ENCODE measurements around the gene OOEP. TPM values are rescaled to one million over a fixed set of nuclear protein-coding genes. Genes with fewer than 3 reads are reported as not detected.
"Not testable (repeated sequence)": the region's sequence is repeated elsewhere in the genome, so short reads cannot be mapped to it uniquely, and the experiment has no call there.

The OOEP gene
- total and polyA plus RNA-seq, 7 donors, result 0.23 to 0.60 TPM; not detected in 5

DNA sequence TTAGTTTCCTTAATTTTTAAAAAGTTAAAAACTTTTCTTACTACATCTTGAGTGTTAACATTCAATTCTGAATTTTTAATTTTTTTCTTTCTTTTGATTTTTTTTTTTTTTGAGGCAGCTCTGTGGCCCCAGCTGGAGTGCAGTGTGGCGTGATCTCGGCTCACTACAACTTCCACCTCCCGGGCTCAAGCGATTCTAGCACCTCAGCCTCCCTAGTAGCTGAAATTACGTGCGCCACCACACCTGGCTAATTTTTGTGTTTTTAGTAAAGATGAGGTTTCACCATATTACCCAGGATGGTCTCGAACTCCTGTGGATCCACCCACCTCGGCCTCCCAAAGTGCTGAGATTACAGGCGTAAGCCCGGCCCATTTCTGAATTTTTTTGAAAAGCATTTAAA lies 26.2 kb upstream of the OOEP start:
- no peak for DNase-seq
- no peaks in the 10 kb centered on the region for H3K9me3 ChIP-seq
- H3K4me3 ChIP-seq, result no peak overlapping the region
- H3K36me3 ChIP-seq, result no peaks in the 10 kb centered on the region
- H3K27ac ChIP-seq, result no peak overlapping the region
- WGBS, 2 donors, result 96% methylated on average over 10 of the region's 10 CpGs
- no peaks in the 10 kb centered on the region for H3K4me1 ChIP-seq
- no peak for TF ChIP-seq EP300 (IDR thresholded peaks at IDR 0.05)
- TF ChIP-seq, protein P1, sequence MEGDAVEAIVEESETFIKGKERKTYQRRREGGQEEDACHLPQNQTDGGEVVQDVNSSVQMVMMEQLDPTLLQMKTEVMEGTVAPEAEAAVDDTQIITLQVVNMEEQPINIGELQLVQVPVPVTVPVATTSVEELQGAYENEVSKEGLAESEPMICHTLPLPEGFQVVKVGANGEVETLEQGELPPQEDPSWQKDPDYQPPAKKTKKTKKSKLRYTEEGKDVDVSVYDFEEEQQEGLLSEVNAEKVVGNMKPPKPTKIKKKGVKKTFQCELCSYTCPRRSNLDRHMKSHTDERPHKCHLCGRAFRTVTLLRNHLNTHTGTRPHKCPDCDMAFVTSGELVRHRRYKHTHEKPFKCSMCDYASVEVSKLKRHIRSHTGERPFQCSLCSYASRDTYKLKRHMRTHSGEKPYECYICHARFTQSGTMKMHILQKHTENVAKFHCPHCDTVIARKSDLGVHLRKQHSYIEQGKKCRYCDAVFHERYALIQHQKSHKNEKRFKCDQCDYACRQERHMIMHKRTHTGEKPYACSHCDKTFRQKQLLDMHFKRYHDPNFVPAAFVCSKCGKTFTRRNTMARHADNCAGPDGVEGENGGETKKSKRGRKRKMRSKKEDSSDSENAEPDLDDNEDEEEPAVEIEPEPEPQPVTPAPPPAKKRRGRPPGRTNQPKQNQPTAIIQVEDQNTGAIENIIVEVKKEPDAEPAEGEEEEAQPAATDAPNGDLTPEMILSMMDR (IDR thresholded peaks at IDR 0.05), result no peak
- no peak for TF ChIP-seq POLR2A (IDR thresholded peaks at IDR 0.05)
- no peak for TF ChIP-seq POLR2AphosphoS5 (IDR thresholded peaks at IDR 0.05)
- H3K27me3 ChIP-seq, result no peaks in the 10 kb centered on the region
- intact Hi-C loops (cut with DNase I), result no loop called here

- 75 to 88% methylated on average over 54 of the region's 54 CpGs for WGBS, 2 donors
- TF ChIP-seq, protein P1 (IDR thresholded peaks at IDR 0.05), result no peak
- TF ChIP-seq POLR2A (IDR thresholded peaks at IDR 0.05) (no peak), EP300 (IDR thresholded peaks at IDR 0.05) (no peak), POLR2AphosphoS5 (IDR thresholded peaks at IDR 0.05) (no peak)
- H3K36me3 ChIP-seq, result no peaks in the 10 kb centered on the region
- peak within 1 kb of the TSS in 3 of 4 donors; percentile 36 to 64 (median 60) for H3K27ac ChIP-seq
- no peaks in the 10 kb centered on the region for H3K9me3 ChIP-seq
- peak; percentile 80 for DNase-seq
- H3K4me1 ChIP-seq, result no peaks in the 10 kb centered on the region
- no peaks in the 10 kb centered on the region for H3K27me3 ChIP-seq
- intact Hi-C loops (cut with DNase I), result no loop called here
- peak within 1 kb of the TSS in 2 of 4 donors; percentile 22 to 36 for H3K4me3 ChIP-seq
Observed at GRCh38 chr6:73394577-73395354, 25.1 kb upstream of the OOEP start, which contains the start of gene DDX43. Gene DDX43, plus strand, starts transcription at chr6:73394828. Its CDS starts 78 bp downstream, at chr6:73394906.

DNA sequence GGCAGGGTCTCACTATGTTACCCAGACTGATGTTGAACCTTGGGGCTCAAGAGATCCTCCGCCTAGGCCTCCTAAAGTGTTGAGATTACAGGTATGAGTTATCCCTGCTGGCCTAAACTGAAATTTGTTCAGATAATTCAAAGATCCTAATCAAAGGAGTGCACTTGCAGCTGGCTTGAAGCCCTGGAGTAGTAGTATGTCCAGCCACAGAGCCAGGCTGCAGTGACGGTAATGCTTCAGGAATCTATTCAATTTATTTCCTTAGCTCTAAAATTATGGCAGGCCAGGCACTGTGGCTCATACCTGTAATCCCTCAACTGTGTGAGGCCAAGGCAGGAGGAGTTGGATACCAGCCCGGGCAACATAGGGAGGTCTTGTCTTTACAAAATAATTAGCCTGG lies 23.6 kb upstream of the OOEP start:
- no peaks in the 10 kb centered on the region for H3K27me3 ChIP-seq
- 94% methylated on average over 3 of the region's 3 CpGs for WGBS, 2 donors
- no peaks in the 10 kb centered on the region for H3K36me3 ChIP-seq
- intact Hi-C loops (cut with DNase I), result no loop called here
- no peak overlapping the region for H3K4me3 ChIP-seq
- no peak for DNase-seq
- H3K4me1 ChIP-seq, result peaks cover 0 to 11% (median 2%) of the 10 kb centered on the region in 4 donors
- TF ChIP-seq POLR2AphosphoS5 (IDR thresholded peaks at IDR 0.05), result no peak
- TF ChIP-seq, protein P1 (IDR thresholded peaks at IDR 0.05), result no peak
- TF ChIP-seq EP300 (IDR thresholded peaks at IDR 0.05), result no peak
- no peak for TF ChIP-seq POLR2A (IDR thresholded peaks at IDR 0.05)
- no peak overlapping the region for H3K27ac ChIP-seq
- no peaks in the 10 kb centered on the region for H3K9me3 ChIP-seq

DNA sequence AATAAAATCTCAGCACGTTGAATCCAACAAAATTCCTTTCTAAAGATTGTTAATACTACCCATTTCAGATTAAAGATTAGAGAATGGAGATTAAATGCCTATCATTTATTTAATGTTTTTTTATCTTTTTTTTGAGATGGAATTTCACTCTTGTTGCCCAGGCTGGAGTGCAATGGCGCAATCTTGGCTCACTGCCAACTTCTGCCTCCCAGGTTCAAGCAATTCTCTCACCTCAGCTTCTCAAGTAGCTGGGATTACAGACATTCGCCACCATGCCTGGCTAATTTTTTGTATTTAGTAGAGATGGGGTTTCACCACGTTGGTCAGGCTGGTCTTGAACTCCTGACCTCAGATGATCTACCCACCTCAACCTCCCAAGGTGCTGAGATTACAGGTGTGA lies 22.5 kb upstream of the OOEP start:
- H3K27ac ChIP-seq; H3K9me3 ChIP-seq; H3K36me3 ChIP-seq; DNase-seq; intact Hi-C loops (cut with DNase I); H3K4me3 ChIP-seq; H3K27me3 ChIP-seq: not testable (repeated sequence)
- 68 to 89% methylated on average over 4 of the region's 4 CpGs for WGBS, 2 donors
- peaks cover 0 to 11% (median 2%) of the 10 kb centered on the region in 4 donors for H3K4me1 ChIP-seq

GRCh38 chr6:73391675-73392074 lies 22.0 kb upstream of the OOEP start:
- Histone ChIP-seq H3K27me3 (no peaks in the 10 kb centered on the region), H3K4me3 (no peak overlapping the region), H3K27ac (no peak overlapping the region), H3K9me3 (no peaks in the 10 kb centered on the region), H3K36me3 (no peaks in the 10 kb centered on the region), H3K4me1 (peaks cover 0 to 11% (median 2%) of the 10 kb centered on the region in 4 donors)
- WGBS, 2 donors, result 69 to 81% methylated on average over 2 of the region's 2 CpGs
- intact Hi-C loops (cut with DNase I), result no loop called here
- TF ChIP-seq POLR2AphosphoS5 (IDR thresholded peaks at IDR 0.05) (no peak), EP300 (IDR thresholded peaks at IDR 0.05) (no peak), POLR2A (IDR thresholded peaks at IDR 0.05) (no peak)
- TF ChIP-seq, protein P1 (IDR thresholded peaks at IDR 0.05), result no peak
- no peak for DNase-seq
